H9 (cell line): ENCODE measurements around the gene LRRC28. TPM values are rescaled to one million over a fixed set of nuclear protein-coding genes. Genes with fewer than 3 reads are reported as not detected.

Experiments
- DNase-seq: peaks from one replicate; pipeline ENCODE4 v3.0.0-alpha.2; 2017
- H2AFZ ChIP-seq: one replicate; pipeline ENCODE4 v1.6.1; 2013; ENCODE audit warnings: mild to moderate bottlenecking, low read length, control low read depth, moderate library complexity
- H2AK5ac ChIP-seq: 2 replicates; pipeline ENCODE4 v1.6.1; 2013; ENCODE audit warnings: low read length, control low read depth, mixed read lengths; ENCODE audit not compliant: insufficient read length
- H2BK120ac ChIP-seq: one replicate; pipeline ENCODE4 v1.6.1; 2013; ENCODE audit warnings: low read depth, mild to moderate bottlenecking, low read length, control low read depth, inconsistent platforms; ENCODE audit not compliant: poor library complexity, severe bottlenecking
- H2BK12ac ChIP-seq: 2 replicates; pipeline ENCODE4 v1.6.1; 2013; ENCODE audit warnings: low read length, control low read depth, mixed read lengths, low read depth; ENCODE audit not compliant: insufficient read length
- H2BK15ac ChIP-seq: 2 replicates; pipeline ENCODE4 v1.6.1; 2013; ENCODE audit warnings: low read depth, low read length, control low read depth
- H2BK20ac ChIP-seq: one replicate; pipeline ENCODE4 v1.6.1; 2013; ENCODE audit warnings: low read depth, mild to moderate bottlenecking, low read length, control low read depth, inconsistent platforms; ENCODE audit not compliant: poor library complexity, severe bottlenecking
- H2BK5ac ChIP-seq: 2 replicates; pipeline ENCODE4 v1.6.1; 2013; ENCODE audit warnings: low read length, control low read depth, mixed read lengths; ENCODE audit not compliant: insufficient read length
- H3K14ac ChIP-seq: 2 replicates; pipeline ENCODE4 v1.6.1; 2013; ENCODE audit warnings: low read length, control low read depth; ENCODE audit not compliant: insufficient read depth
- H3K18ac ChIP-seq: 2 replicates; pipeline ENCODE4 v1.6.1; 2013; ENCODE audit warnings: low read depth, mild to moderate bottlenecking, mixed read lengths, low read length, control low read depth; ENCODE audit not compliant: insufficient read length
- H3K23ac ChIP-seq: 2 replicates; pipeline ENCODE4 v1.6.1; 2013; ENCODE audit warnings: low read length, control low read depth, mixed read lengths, low read depth; ENCODE audit not compliant: insufficient read length
- H3K23me2 ChIP-seq: 2 replicates; pipeline ENCODE4 v1.6.1; 2013; ENCODE audit warnings: low read depth, mild to moderate bottlenecking, mixed read lengths, low read length, control low read depth; ENCODE audit not compliant: insufficient read length, poor library complexity, severe bottlenecking
- H3K27ac ChIP-seq: 2 replicates; pipeline ENCODE4 v1.5.1; 2013; ENCODE audit warnings: low read length, control low read depth, mixed read lengths, low read depth; ENCODE audit not compliant: insufficient read length
- H3K27me3 ChIP-seq: 2 replicates; pipeline ENCODE4 v1.6.1; 2013; ENCODE audit warnings: low read length, control low read depth, inconsistent platforms; ENCODE audit not compliant: insufficient read depth
- H3K4ac ChIP-seq: 2 replicates; pipeline ENCODE4 v1.6.1; 2013; ENCODE audit warnings: low read depth, mild to moderate bottlenecking, control low read depth, inconsistent platforms, low read length, moderate library complexity
- H3K4me1 ChIP-seq: 2 replicates; pipeline ENCODE4 v1.6.1; 2013; ENCODE audit warnings: low read length, control low read depth, inconsistent platforms; ENCODE audit not compliant: insufficient read depth
- H3K4me2 ChIP-seq: 2 replicates; pipeline ENCODE4 v1.6.1; 2013; ENCODE audit warnings: low read length, control low read depth, mixed read lengths; ENCODE audit not compliant: insufficient read length, insufficient read depth
- H3K56ac ChIP-seq: 2 replicates; pipeline ENCODE4 v1.6.1; 2013; ENCODE audit warnings: low read depth, mild to moderate bottlenecking, mixed read lengths, low read length, control low read depth; ENCODE audit not compliant: insufficient read length
- H3K79me1 ChIP-seq: 2 replicates; pipeline ENCODE4 v1.6.1; 2013; ENCODE audit warnings: low read depth, mild to moderate bottlenecking, moderate library complexity, low read length, control low read depth, inconsistent platforms; ENCODE audit not compliant: insufficient read depth, poor library complexity, severe bottlenecking
- H3K79me2 ChIP-seq: 2 replicates; pipeline ENCODE4 v1.6.1; 2013; ENCODE audit warnings: low read length, control low read depth, inconsistent platforms; ENCODE audit not compliant: insufficient read depth
- H3K9ac ChIP-seq: 2 replicates; pipeline ENCODE4 v1.6.1; 2013; ENCODE audit warnings: low read length, control low read depth, mixed read lengths; ENCODE audit not compliant: insufficient read length; ENCODE audit errors: extremely low read depth
- H3K9me3 ChIP-seq: one replicate; pipeline ENCODE4 v1.6.1; 2013; ENCODE audit warnings: low read depth, low read length, inconsistent platforms; ENCODE audit not compliant: control insufficient read depth
- H3T11ph ChIP-seq: one replicate; pipeline ENCODE4 v1.6.1; 2013; ENCODE audit warnings: mild to moderate bottlenecking, low read length, control low read depth, inconsistent platforms
- H4K20me1 ChIP-seq: one replicate; pipeline ENCODE4 v1.6.1; 2013; ENCODE audit not compliant: control insufficient read depth, insufficient read length, insufficient read depth
- H4K5ac ChIP-seq: 2 replicates; pipeline ENCODE4 v1.6.1; 2013; ENCODE audit warnings: low read depth, mild to moderate bottlenecking, mixed read lengths, low read length, control low read depth; ENCODE audit not compliant: insufficient read length
- H4K8ac ChIP-seq: replicated peaks from 2 replicates; pipeline ENCODE4 v1.6.1; 2013; ENCODE audit warnings: low read length, control low read depth, mixed read lengths, low read depth; ENCODE audit not compliant: insufficient read length
- H4K91ac ChIP-seq: 2 replicates; pipeline ENCODE4 v1.6.1; 2013; ENCODE audit warnings: low read depth, mild to moderate bottlenecking, moderate library complexity, mixed read lengths, low read length, control low read depth; ENCODE audit not compliant: insufficient read length
- H3K27ac Mint-ChIP-seq, 3 experiments: 2 replicates in 2 of 3; 3 replicates in 1 of 3; pipeline ENCODE4 v1.8.0; 2020 to 2021; ENCODE audit warnings: mixed read lengths in 3 of 3, mild to moderate bottlenecking in 1 of 3, moderate library complexity in 1 of 3
- H3K27me3 Mint-ChIP-seq: 2 replicates; pipeline ENCODE4 v1.8.0; 2021; ENCODE audit warnings: low read depth, mild to moderate bottlenecking, moderate library complexity, mixed read lengths
- H3K36me3 Mint-ChIP-seq, 3 experiments: 2 replicates in 2 of 3; 3 replicates in 1 of 3; pipeline ENCODE4 v1.8.0; 2020 to 2021; ENCODE audit warnings: low read depth in 3 of 3, mixed read lengths in 3 of 3; ENCODE audit not compliant: insufficient read depth in 1 of 3
- H3K4me1 Mint-ChIP-seq, 2 experiments: 2 replicates each; pipeline ENCODE4 v1.8.0; 2020; ENCODE audit warnings: mixed read lengths in 2 of 2
- H3K4me3 Mint-ChIP-seq, 2 experiments: 2 replicates in 1 of 2; 3 replicates in 1 of 2; pipeline ENCODE4 v1.8.0; 2020 to 2021; ENCODE audit warnings: mild to moderate bottlenecking in 2 of 2, mixed read lengths in 2 of 2, moderate library complexity in 1 of 2
- H3K9me3 Mint-ChIP-seq, 2 experiments: 2 replicates in 1 of 2; 3 replicates in 1 of 2; pipeline ENCODE4 v1.8.0; 2020; ENCODE audit warnings: mild to moderate bottlenecking in 2 of 2, mixed read lengths in 2 of 2, moderate library complexity in 1 of 2
- WGBS: extraction: QIAGEN DNeasy Blood & Tissue Kit; methylation state at CpG from one replicate; pipeline ENCODE4 v1.1.7; 2013; ENCODE audit warnings: missing lambda C conversion rate, low lambda C conversion rate, mixed read lengths; ENCODE audit not compliant: insufficient read length; ENCODE audit errors: extremely low coverage; 5-methylcytosine and 5-hydroxymethylcytosine counted together
- total RNA-seq: library from RNA; stranded (reverse); gene quantifications from 2 replicates; pipeline ENCODE4 v1.2.1, GENCODE V29; 2021
- TF ChIP-seq, protein P1 (sequence below): fragments of 200-600 bp; sonication (generic); conservative IDR thresholded peaks from 3 replicates; pipeline ENCODE4 v1.8.0; 2021; ENCODE audit warnings: antibody characterized with exemption, mild to moderate bottlenecking

LRRC28 gene
- total RNA-seq, 1 experiment from 2014 or later: 17.6 TPM

DNA sequence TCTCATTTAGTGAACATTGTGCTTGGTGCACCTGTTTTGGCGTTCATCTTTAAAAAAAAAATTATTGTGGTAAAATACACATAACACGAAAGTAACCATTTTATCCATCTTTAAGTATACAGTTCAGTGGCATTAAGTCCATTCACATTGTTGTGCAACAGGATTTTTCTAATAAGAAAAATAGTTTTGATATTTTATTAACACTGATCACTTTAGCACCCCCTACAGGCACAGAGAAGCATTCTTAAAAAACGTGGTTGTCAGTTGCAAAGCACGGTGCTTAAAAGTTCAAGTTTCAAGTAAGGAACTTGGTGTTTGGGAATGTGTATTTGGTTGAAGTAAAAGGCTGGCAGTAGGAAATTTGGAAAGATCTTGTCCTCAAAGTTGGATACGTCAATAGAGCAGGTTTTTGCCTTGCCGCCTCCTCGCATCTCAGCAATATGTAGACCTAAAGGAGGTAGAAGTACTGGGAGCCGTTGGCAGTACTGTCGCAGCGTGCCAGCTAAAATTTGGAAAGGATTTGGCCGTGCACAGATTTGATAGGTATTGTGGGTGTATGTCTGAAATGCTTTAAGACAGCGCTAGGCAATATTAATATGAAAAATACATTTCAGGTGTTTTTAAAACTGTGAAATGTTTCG is 110.4 kb downstream of the LRRC28 start:
- Histone ChIP-seq H3K18ac (no peak overlapping the region), H3K79me2 (no peaks in the 10 kb centered on the region), H4K20me1 (no peaks in the 10 kb centered on the region), H3K4ac (no peak overlapping the region), H3K27ac (no peak overlapping the region), H3K14ac (no peak overlapping the region), H2BK15ac (no peak overlapping the region), H3K56ac (no peak overlapping the region), H3K9ac (no peak overlapping the region), H2AK5ac (no peak overlapping the region), H3K4me1 (no peaks in the 10 kb centered on the region), H2BK120ac (no peak overlapping the region), H2AFZ (no peak overlapping the region), H2BK20ac (no peak overlapping the region), H3K9me3 (peaks cover 4% of the 10 kb centered on the region), H3K23me2 (no peaks in the 10 kb centered on the region), H3K4me2 (no peak overlapping the region), H3T11ph (no peak overlapping the region), H3K27me3 (no peaks in the 10 kb centered on the region), H2BK12ac (no peak overlapping the region), H3K23ac (no peak overlapping the region), H3K79me1 (no peaks in the 10 kb centered on the region), H2BK5ac (no peak overlapping the region), H4K5ac (no peak overlapping the region), H4K8ac (no peak overlapping the region), H4K91ac (no peak overlapping the region)
- peaks cover 7 to 8% (median 8%) of the 10 kb centered on the region in 3 experiments for H3K36me3 Mint-ChIP-seq
- H3K9me3 Mint-ChIP-seq: peaks cover 6 to 8% of the 10 kb centered on the region in 2 experiments; a peak in 4 of 5 replicates
- TF ChIP-seq, protein P1, sequence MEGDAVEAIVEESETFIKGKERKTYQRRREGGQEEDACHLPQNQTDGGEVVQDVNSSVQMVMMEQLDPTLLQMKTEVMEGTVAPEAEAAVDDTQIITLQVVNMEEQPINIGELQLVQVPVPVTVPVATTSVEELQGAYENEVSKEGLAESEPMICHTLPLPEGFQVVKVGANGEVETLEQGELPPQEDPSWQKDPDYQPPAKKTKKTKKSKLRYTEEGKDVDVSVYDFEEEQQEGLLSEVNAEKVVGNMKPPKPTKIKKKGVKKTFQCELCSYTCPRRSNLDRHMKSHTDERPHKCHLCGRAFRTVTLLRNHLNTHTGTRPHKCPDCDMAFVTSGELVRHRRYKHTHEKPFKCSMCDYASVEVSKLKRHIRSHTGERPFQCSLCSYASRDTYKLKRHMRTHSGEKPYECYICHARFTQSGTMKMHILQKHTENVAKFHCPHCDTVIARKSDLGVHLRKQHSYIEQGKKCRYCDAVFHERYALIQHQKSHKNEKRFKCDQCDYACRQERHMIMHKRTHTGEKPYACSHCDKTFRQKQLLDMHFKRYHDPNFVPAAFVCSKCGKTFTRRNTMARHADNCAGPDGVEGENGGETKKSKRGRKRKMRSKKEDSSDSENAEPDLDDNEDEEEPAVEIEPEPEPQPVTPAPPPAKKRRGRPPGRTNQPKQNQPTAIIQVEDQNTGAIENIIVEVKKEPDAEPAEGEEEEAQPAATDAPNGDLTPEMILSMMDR: peak; percentile 80
- no peaks in the 10 kb centered on the region for H3K4me1 Mint-ChIP-seq
- no CpG with 5 or more reads among the region's 13 CpGs for WGBS
- no peak for DNase-seq
- no peak overlapping the region for H3K27ac Mint-ChIP-seq
- H3K27me3 Mint-ChIP-seq: no peaks in the 10 kb centered on the region
- H3K4me3 Mint-ChIP-seq: no peak overlapping the region
